IMR-90 (cell line): ENCODE measurements around the gene TULP3. TPM values are rescaled to one million over a fixed set of nuclear protein-coding genes. Genes with fewer than 3 reads are reported as not detected.

Source experiments
- microRNA-seq, 2 experiments: library from miRNA; stranded (forward) in 1 of 2; unstranded in 1 of 2; fragments of 10-50 nt in 1 of 2; fragments of <30 nt in 1 of 2; gene quantifications in 1 of 2; microRNA quantifications in 1 of 2; one replicate each; pipeline versions ENCODE3 to v1.1.0; 2013 to 2020; ENCODE audit not compliant: insufficient read depth in 1 of 2, insufficient read length in 1 of 2, unreplicated experiment in 1 of 2
- polyA plus RNA-seq, 3 experiments: library from polyadenylated mRNA; depleted of rRNA; stranded (reverse); fragments of >200 nt; gene quantifications; 2 replicates each; pipeline ENCODE4 v1.2.3, GENCODE V29; 2012; ENCODE audit warnings: low replicate concordance in 1 of 3
- small RNA-seq, 5 experiments: library from RNA; depleted of rRNA; stranded (forward); fragments of <200 nt; gene quantifications; one replicate each; pipeline ENCODE3, GENCODE V24; 2012
- total RNA-seq: library from RNA; depleted of rRNA; stranded (reverse); fragments of >200 nt; gene quantifications from 2 replicates; pipeline ENCODE4 v1.2.3, GENCODE V29; 2012; rRNA removed

TULP3 gene
- total and polyA plus RNA-seq, 2 of the 4 experiments (the other 2 are of a cell fraction), result 35.2 to 35.5 TPM

Small RNA genes lying within 50 kb of the gene (microRNA-seq; reads per million reads assigned to microRNA genes)
- not detected for gene RNU6-1315P (ENCODE audit: insufficient read depth, insufficient read length)

Small RNA genes lying within 50 kb of the gene (small RNA-seq; reads per million reads assigned to genes)
- 0 to 94.6 (median 0.11) reads per million in 5 experiments for gene RNU6-1315P

Other genes with a start within 250 kb of the TULP3 start
- 36.0 and 44.2 TPM in 2 replicates for gene FKBP4, start 95.9 kb upstream of the TULP3 start, total RNA-seq
- gene FKBP4, start 95.9 kb upstream of the TULP3 start, polyA plus RNA-seq (2012; rRNA removed), result 31.4 and 35.7 TPM in 2 replicates
- 20.0 and 20.3 TPM in 2 replicates for gene ITFG2, start 78.2 kb upstream of the TULP3 start, total RNA-seq
- gene ITFG2, start 78.2 kb upstream of the TULP3 start, polyA plus RNA-seq (2012; rRNA removed), result 23.2 and 25.5 TPM in 2 replicates
- 0.18 and 0.28 TPM in 2 replicates for gene NRIP2, start 55.9 kb upstream of the TULP3 start, total RNA-seq
- gene NRIP2, start 55.9 kb upstream of the TULP3 start, polyA plus RNA-seq (2012; rRNA removed), result 0.19 and 0.27 TPM in 2 replicates
- not detected in 2 replicates for gene TEX52, start 33.9 kb upstream of the TULP3 start, total RNA-seq
- not detected in 2 replicates for gene TEX52, start 33.9 kb upstream of the TULP3 start, polyA plus RNA-seq (2012; rRNA removed)
- 14.9 and 16.9 TPM in 2 replicates for gene FOXM1, start 13.7 kb upstream of the TULP3 start, total RNA-seq
- gene FOXM1, start 13.7 kb upstream of the TULP3 start, polyA plus RNA-seq (2012; rRNA removed), result 27.8 and 29.3 TPM in 2 replicates
- 30.6 and 36.4 TPM in 2 replicates for gene RHNO1, start 13.7 kb upstream of the TULP3 start, total RNA-seq
- gene RHNO1, start 13.7 kb upstream of the TULP3 start, polyA plus RNA-seq (2012; rRNA removed), result 26.1 and 28.6 TPM in 2 replicates
- gene TEAD4, start 68.5 kb downstream of the TULP3 start, total RNA-seq, result 8.8 and 10.8 TPM in 2 replicates
- gene TEAD4, start 68.5 kb downstream of the TULP3 start, polyA plus RNA-seq (2012; rRNA removed), result 24.9 and 30.8 TPM in 2 replicates
- 16.1 and 17.7 TPM in 2 replicates for gene TSPAN9, start 186.5 kb downstream of the TULP3 start, total RNA-seq
- 29.8 and 39.1 TPM in 2 replicates for gene TSPAN9, start 186.5 kb downstream of the TULP3 start, polyA plus RNA-seq (2012; rRNA removed)